ENCODE measurements around the gene LEF1.
"Not testable (repeated sequence)": the region's sequence is repeated elsewhere in the genome, so short reads cannot be mapped to it uniquely, and the experiment has no call there.

Gene LEF1

DNA sequence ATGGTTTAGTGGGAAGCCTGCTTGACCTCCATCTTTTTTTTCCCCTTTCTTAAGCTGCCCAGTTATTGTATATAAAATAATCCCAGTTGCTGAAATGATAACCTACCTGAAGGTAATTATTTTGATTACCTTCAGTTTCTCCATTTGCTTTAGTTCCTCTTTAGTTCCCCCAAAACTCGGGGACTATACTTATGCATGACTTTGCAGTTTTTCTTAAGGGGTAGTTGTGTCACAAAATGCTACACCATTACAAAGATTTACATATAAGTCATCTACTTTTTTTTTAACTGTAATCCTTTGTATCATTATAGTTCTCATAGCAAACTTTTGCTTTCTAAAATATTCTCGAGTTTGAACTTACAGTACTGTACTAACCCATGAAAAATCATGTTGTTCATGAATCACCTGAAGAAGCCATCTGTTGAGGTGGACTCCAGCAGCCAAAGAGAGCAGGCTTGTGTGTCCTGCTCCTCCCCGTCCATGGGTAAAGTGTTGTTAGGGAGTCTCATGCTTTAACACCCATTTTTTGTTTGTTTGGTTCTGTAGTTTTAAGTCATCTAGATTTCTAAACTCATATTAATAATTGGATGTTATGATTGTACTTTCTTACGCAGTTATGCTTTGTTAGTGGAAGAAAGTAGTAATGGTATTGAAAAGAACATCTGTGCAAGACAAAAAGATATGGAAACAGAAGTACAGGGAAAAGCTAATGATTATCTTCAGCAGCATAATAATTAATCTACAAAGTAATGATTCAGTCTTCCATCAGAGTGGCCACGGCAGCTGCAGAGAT lies 144.5 kb downstream of the LEF1 start:
- DNase-seq, result no peak

DNA sequence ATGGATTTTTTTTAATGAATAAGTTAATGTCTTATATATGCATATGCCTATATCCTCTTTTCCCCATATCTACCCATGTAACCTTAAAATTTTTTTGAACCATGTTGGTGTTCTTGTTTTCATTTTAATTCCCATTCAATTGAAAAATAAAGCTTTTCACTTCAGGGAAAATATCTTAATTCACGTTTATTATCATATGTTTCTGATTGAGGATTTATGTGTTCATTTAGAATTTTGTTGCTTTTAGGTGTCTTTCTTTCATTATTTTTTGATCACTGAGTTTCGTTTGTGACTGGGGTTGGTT lies 149.9 kb downstream of the LEF1 start:
- no peak for DNase-seq

GRCh38 chr4:108018040-108018883 lies 150.5 kb downstream of the LEF1 start:
- DNase-seq, result peak; percentile 84

DNA sequence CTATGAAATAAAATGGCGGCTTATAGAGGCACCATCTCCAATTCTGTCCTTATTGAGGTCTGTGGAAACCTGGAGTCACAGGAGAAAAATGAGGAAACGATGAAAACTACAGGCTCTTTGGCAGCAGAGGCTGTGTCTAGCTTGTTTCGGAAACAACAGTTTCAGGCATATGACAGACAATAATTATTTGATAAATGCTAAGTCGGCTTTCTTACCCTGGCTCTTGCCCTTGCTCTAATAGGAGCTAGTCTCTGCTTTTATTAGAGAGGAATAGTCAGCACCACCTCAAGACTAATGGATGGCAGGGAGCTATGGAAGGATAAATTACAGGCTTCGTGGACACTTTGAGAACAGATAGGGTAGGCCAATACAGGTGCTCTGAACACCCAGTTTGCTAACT lies 154.8 kb downstream of the LEF1 start:
- no peak for DNase-seq

GRCh38 chr4:108013327-108013726 lies 155.4 kb downstream of the LEF1 start:
- no peak for DNase-seq

- not testable (repeated sequence) for DNase-seq
These were observed 156.3 kb downstream of the LEF1 start for GRCh38 chr4:108012382-108012781.

DNA sequence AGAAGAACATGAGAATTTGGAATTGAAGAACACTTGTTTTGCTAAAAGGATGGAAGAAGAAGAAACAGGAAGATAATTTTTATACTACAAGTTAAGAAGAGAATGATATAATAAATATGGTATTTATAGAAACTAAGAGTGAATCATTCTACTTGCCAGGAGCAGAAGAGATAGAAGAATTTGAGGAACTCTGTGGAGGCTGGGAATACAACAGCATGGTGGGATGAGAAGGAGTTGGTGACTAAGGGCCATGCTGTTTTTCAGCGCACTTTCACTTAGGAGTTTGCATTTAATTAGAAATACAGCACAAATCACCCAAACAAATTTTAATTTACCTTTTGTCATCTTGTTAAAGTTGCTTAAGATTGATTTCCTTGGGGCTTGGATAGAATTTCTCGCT lies 158.6 kb downstream of the LEF1 start:
- no peak for DNase-seq

DNA sequence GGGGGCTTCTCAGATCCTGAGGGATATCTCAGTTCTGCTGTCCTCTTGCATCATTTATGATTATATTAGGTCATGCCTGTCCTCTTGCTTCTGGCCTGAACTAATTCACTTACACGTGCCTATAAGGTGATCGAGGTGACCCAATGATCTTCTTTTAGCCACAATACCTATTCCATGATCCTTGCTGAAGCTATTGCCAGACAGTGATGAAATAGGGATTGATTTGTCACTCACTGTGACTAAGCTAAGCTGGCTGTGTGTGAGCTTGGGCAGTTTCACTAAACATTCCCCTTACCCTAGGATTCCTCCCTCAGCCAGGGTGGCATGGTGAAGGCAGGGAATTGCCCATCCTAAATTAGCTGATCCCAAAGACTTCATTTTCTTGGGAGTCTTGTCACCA lies 160.0 kb downstream of the LEF1 start:
- no peak for DNase-seq

DNA sequence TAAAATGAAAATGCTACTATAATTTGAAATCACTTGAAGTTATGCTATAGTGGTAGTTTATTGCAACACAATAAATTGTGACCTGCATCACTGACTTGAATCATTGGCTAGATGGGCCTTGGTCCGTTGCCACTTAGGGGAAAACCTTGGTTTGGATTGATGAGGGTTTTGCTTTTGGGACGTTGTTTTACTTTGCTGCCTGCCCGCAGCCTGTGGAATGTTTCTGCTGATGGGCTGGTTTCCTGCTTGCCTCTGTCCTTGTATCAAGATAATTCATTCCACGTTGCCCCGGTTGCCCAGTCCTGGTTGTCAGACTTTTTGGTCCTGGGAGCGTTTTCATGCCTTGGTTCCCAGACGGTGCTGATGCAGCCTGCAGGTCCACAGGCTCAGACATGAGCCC lies 160.7 kb downstream of the LEF1 start:
- DNase-seq, result no peak

GRCh38 chr4:108006361-108006760 lies 162.4 kb downstream of the LEF1 start:
- DNase-seq, result no peak

GRCh38 chr4:108005807-108006206 lies 162.9 kb downstream of the LEF1 start:
- no peak for DNase-seq

- DNase-seq, result no peak
These were observed 164.1 kb downstream of the LEF1 start for GRCh38 chr4:108004646-108005045.

- no peak for DNase-seq
These were observed 164.7 kb downstream of the LEF1 start for GRCh38 chr4:108003982-108004515.

DNA sequence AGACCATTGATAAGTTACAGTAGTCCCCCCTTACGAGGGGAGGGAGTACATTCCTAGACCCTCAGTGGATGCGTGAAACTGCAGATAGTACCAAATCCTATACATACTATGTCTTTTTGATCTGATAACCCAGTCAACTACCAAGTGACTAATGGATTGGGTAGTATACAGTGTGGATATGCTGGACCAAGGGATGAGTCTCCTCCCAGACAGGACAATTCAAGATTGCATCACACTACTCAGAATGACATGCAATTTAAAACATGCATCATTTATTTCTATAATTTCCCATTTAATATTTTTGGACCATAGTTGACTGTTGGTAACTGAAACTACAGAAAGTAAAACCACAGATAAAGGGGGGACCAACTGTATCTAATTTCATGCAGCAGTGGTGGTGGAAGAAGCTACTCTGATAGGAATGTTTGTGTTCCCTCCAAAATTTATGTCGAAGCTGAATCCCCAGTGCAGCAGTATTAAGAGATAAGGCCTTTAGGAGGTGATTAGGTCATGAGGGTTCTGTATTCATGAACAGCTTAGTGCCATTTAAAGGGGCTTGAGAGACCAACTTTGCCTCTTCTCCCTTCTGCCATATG lies 167.1 kb downstream of the LEF1 start:
- DNase-seq, result no peak

- no peak for DNase-seq
These were observed 168.7 kb downstream of the LEF1 start for GRCh38 chr4:107999932-108000539.

GRCh38 chr4:107997794-107998193 lies 170.9 kb downstream of the LEF1 start:
- DNase-seq, result no peak

Measured in stimulated activated CD4-positive, alpha-beta T cell treated with anti-CD3 and anti-CD28 coated beads, Interleukin-12 subunit alpha, Interleukin-12 subunit beta, amount 100 ng/mL, for 4 hours (primary cell).